ENCODE results near the gene MTHFD1L. TPM values are rescaled to one million over a fixed set of nuclear protein-coding genes. Genes with fewer than 3 reads are reported as not detected.
"Not testable (repeated sequence)": the region's sequence is repeated elsewhere in the genome, so short reads cannot be mapped to it uniquely, and the experiment has no call there.

The MTHFD1L gene
- polyA plus RNA-seq, 3 donors = 16.6 to 19.6 (median 16.8) TPM

DNA sequence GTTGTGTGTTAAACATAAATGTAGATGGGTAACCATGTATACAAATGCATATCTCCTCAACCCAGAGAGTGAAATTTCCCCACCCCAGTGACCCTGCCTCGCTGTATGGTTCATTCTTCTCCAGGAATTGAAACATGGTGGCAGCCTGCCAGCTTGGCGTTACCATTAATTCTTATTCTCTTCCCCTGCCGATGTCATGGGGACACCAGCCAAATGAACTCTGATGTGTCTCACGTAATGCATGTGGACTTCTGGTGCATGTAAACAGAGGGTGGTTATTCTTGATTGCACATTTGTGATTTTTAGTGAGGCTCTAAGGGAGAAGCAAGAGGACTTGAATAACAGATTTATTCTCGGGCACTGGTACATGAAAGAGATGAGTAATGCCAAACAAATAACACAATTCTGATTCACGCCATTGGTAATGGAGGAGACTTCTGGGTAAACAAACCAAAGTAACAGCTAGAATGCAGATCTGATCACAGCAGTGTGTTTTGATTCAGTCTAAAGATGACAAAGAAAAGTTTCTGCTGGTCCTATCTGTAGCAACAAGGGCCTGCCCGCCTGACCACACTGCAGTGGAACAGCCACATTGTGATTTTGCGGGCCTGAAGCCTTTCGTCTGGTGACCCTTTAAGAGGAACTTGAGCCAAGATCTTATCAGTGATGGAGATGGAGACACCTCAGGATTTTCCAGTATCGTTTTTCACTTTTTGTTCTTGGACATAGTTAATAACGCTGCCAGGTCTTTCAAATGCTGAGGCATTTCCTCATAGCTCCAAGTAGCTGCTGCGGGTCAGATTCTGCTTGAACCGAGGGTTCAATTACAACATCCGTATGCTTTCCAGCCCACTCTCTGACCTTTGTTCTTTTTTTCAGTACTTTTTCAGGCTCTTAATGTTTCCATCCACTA, 202.4 kb downstream of the MTHFD1L start:
- DNase-seq (ENCODE audit: extremely low read depth in 1 of 11, low read depth in 9 of 11, low spot score in 4 of 11) = peak in 3 of 11 donors; percentile 73 to 81 (median 74)

DNA sequence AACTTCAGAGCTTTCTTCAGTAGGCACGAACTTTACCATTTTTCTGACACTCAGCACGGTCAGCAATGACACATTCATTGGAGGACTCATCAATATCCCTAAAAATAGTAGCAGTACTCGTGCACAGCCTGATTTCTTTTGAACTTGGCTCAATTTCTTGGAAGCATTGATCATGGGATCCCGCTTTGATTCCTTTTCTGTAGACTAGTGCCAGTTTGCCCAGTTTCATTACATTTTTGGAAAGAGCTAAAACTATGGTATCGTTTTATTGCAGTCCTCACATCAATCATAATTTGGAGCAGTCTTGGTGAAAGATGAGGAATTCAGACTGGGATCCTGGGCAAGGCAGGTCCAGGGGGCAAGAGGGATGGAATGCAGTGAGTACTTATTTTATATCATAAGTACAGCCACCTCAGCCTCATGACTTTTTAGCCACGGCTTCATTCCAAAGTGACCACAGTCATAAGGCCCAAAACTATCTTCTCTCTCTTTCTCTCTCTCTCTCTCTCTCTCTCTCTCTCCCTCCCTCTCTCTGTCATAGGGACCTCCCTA, 203.3 kb downstream of the MTHFD1L start:
- DNase-seq (ENCODE audit: extremely low read depth in 1 of 11, low read depth in 9 of 11, low spot score in 4 of 11) = no peak

DNA sequence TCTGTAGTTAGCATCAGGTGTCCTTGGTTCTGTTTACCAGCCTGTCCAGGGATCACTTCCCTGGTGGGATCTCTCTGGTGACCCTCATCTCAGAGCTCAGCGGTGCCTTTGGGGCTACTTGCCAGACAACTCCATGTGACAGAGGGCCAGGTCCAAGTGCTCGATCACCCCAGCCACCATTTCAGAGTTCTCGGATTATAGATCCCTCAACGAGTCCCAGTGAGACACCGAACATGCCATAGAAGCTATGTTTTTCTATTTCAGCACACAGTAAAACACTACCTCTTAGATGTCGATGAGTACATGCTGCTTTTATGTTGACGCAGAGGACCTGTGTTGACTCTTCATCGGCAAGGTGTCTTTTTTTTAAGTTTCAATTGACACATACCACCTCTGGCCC, 204.1 kb downstream of the MTHFD1L start:
- no peak for DNase-seq (ENCODE audit: extremely low read depth in 1 of 11, low read depth in 9 of 11, low spot score in 4 of 11)

GRCh38 chr6:151070631-151071051, 205.1 kb downstream of the MTHFD1L start:
- no peak for DNase-seq (ENCODE audit: extremely low read depth in 1 of 11, low read depth in 9 of 11, low spot score in 4 of 11)

GRCh38 chr6:151071295-151071694, 205.8 kb downstream of the MTHFD1L start:
- DNase-seq (ENCODE audit: extremely low read depth in 1 of 11, low read depth in 9 of 11, low spot score in 4 of 11) = no peak

DNA sequence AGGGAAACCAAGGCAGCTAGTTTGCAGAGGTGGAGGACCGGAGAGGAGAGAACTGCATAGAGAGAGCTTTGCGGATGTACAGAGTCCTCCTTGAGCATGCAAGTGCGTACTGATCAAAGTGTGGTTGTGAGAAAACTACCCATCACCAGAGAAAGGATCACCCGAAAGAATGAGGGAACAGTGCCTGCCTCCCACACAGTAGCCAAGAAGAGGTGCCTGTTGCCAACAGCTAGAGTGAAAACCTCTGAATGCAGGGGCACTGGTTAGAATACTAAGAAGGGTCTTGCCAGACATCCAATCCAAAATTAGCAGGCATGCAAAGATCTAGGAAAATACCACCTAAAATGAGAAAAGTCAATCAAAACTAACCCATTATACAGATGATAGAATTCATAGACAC, 207.6 kb downstream of the MTHFD1L start:
- DNase-seq (ENCODE audit: extremely low read depth in 1 of 11, low read depth in 9 of 11, low spot score in 4 of 11) = no peak

GRCh38 chr6:151073701-151074100, 208.2 kb downstream of the MTHFD1L start:
- DNase-seq (ENCODE audit: extremely low read depth in 1 of 11, low read depth in 9 of 11, low spot score in 4 of 11) = no peak

DNA sequence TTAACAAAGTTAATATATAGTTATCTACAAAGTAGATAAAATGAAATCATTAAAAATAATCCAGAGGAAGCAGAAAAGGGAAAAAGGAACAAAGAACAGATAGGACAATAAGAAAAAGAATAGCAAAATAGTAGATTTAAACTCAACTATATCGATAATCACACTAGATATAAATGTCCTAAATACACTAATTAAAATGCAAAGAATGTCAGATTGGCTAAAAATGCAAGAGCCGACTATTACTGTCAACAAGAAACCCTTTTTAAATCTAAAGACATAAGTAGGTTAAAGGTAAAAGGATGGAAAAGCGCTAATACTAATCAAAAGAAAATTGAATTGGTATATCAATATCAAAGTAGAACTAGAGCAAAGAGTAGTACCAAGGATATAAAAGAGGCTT, 209.5 kb downstream of the MTHFD1L start:
- no peak for DNase-seq (ENCODE audit: extremely low read depth in 1 of 11, low read depth in 9 of 11, low spot score in 4 of 11)

GRCh38 chr6:151075527-151075926, 210.0 kb downstream of the MTHFD1L start:
- DNase-seq (ENCODE audit: extremely low read depth in 1 of 11, low read depth in 9 of 11, low spot score in 4 of 11) = no peak

- DNase-seq (ENCODE audit: extremely low read depth in 1 of 11, low read depth in 9 of 11, low spot score in 4 of 11) = no peak
These were observed 210.5 kb downstream of the MTHFD1L start for GRCh38 chr6:151075930-151076555.

GRCh38 chr6:151078655-151079054, 213.2 kb downstream of the MTHFD1L start:
- no peak for DNase-seq (ENCODE audit: extremely low read depth in 1 of 11, low read depth in 9 of 11, low spot score in 4 of 11)

DNA sequence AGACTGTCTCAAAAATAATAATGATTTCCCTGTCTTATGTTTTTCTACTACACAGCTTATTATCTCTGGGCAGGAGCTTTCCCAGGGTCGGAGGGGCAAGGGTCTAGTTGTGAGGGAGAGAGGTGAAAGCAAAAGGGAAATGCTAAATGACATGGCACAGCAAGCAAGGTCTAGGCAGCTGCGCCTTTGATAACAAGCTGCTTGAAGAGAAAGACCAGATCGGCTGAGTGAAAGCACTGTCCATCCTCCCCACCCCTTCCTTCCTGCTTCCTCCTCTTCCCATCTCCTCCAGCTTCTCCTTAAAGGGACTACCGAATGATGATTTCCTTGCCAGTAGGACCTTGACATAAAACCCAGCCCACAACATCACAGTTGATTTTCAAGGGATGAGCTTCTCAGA, 216.2 kb downstream of the MTHFD1L start:
- DNase-seq (ENCODE audit: extremely low read depth in 1 of 11, low read depth in 9 of 11, low spot score in 4 of 11) = no peak

- DNase-seq (ENCODE audit: extremely low read depth in 1 of 11, low read depth in 9 of 11, low spot score in 4 of 11) = no peak
These were observed 216.6 kb downstream of the MTHFD1L start for GRCh38 chr6:151082079-151082478.

DNA sequence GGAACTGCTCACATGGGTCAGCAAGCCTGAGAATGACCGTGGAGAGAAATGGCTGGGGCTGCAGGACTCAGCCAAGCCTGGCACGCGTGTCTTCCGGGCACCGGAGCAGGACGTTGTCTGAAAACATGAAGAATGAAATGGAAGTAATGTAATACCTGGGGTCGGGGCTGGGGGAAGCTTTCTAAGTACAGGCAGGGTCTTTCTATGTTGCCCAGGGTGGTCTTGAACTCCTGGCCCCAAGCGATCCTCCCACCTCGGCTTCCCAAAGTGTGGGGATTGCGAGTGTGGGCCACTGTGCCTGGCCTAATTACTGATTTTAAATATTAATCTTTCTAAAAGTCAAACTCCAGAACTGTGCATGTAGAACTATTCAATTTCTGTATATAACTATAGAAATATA, 218.8 kb downstream of the MTHFD1L start:
- DNase-seq (ENCODE audit: extremely low read depth in 1 of 11, low read depth in 9 of 11, low spot score in 4 of 11) = no peak

DNA sequence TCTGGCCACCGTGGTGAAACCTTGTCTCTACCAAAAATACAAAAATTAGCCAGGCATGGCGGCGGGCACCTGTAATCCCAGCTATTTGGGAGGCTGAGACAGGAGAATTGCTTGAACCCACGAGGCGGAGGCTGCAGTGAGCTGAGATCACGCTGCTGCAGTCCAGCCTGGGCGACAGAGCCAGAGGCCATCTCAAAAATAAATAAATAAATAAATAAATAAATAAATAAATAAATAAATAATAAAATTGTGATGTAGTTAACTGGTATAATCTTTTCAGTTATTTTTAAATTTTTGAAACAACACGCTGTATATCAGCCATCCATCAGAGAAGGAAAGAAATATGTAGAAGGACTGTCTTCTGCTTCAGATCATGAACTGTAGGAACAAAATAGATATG, 221.6 kb downstream of the MTHFD1L start:
- not testable (repeated sequence) for DNase-seq (ENCODE audit: extremely low read depth in 1 of 11, low read depth in 9 of 11, low spot score in 4 of 11)

GRCh38 chr6:151087861-151088598, 222.5 kb downstream of the MTHFD1L start:
- DNase-seq (ENCODE audit: extremely low read depth in 1 of 11, low read depth in 9 of 11, low spot score in 4 of 11) = no peak

GRCh38 chr6:151088599-151088935, 223.1 kb downstream of the MTHFD1L start:
- no peak for DNase-seq (ENCODE audit: extremely low read depth in 1 of 11, low read depth in 9 of 11, low spot score in 4 of 11)

GRCh38 chr6:151088963-151089362, 223.5 kb downstream of the MTHFD1L start:
- no peak for DNase-seq (ENCODE audit: extremely low read depth in 1 of 11, low read depth in 9 of 11, low spot score in 4 of 11)

- DNase-seq (ENCODE audit: extremely low read depth in 1 of 11, low read depth in 9 of 11, low spot score in 4 of 11) = peak in 5 of 11 donors; percentile 49 to 71 (median 59)
These were observed 224.5 kb downstream of the MTHFD1L start for GRCh38 chr6:151089978-151090377.

DNA sequence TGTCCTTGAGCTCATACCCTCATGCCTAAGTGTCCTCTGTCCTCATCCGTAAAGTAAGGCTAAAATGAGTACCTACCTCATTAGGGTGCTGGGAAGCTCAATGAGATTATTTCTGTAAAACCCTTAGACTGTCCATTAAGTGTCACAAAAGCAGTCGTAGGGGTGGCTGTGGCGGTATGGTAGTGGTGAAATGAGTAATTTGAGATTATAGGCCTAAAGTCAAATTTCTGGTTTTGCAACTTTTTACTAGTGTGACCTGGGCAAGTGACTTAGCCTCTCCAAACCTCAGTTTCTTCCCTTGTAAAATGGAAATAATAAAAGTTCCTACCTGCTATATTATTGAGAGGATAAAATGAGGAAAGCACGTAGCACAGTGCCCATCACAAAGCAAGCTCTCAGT, 226.1 kb downstream of the MTHFD1L start:
- no peak for DNase-seq (ENCODE audit: extremely low read depth in 1 of 11, low read depth in 9 of 11, low spot score in 4 of 11)
